GM21529 (cell line): ENCODE measurements around the gene TAGLN.

Experiments
- ATAC-seq: cut with Tn5 transposase; IDR thresholded peaks from one replicate; pipeline ENCODE4 v1.9.1; 2021; ENCODE audit not compliant: unreplicated experiment

The TAGLN gene

DNA sequence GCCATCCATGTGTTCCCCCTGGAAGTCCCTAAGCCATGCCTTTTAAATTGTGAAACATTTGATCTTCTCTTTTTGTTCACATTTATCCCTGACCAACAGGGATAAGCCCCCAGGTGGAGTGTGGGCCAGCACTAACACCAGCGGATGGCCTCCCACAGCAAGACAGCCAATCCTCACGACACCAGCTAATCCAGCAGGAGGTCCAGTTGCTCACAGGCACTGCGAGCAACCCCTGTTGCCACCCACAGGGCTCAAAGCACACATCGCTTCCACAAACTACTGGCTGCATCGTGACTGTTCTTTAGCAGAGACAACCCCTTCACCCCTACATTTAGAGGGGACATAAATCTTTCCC, 30.7 kb downstream of the TAGLN start:
- no peak for ATAC-seq

DNA sequence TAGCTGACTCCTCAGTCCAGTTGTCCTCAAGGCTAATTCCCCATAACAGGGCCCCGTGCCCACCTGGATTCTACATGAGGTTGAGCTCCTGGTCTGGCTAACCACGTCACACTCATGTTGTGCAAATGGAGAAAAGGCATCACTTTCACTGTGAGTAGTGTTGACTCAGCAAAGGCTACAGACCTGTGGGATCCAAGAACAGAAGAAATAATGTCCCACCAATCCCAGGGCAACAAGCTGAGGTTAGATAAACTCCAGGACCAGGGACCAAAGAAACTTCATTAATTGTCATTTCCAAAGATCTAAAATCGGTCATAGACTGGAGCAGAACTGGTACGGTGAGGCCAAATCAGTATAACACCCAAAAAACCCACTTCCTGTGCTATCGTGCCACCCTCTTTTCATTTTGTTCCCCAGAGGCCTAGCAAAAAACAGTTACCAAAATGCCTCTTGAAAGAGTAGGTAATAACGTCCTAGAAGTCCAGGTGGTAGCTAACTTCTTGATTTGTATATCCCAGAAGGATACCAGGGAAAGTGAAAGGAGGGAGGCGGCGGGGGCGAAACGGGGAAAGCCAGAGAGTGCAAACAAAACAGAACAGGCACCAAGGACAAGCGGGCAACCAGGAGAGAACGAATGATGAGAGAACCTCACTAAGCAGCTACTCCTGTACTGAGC, 31.3 kb downstream of the TAGLN start:
- no peak for ATAC-seq

DNA sequence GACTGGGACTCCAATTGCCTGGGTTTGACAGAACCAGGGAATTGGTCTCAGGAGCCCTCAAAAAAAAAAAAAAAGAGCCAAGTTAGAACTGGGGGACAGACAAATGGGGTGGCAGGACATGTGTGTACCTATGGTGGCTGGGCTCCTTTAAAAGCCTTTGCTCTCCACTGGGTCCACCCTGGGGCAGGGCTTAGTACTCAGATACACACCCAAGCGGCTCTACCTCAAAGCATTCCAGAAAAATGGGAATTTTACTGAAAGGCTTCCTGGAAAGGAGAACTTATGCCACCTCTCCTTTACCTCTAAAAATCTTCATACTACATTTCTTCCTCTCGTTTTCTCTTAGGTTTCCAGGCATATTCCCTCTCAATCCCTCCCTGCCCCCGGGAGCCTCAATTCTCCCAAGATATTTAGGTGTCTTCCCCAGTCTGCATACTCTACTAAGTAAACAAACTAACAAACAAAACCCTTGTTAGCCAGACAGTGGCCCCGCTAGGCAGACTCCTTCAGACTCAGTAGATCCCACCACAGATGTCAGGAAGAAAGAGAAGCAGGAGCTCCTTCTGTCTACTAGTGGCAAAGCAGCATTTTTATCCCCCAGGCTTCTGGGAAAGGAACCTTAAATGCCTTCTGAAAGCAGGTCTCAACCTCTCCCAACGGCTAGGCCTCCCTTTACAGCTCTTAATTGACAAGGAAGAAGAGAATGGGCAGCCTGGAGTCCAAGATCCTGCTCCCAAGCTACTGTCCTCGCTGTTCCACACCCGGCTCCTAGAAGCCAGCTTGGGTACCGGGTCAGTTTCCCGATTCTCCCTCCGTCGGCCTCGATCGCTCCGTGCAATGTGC, 32.0 kb downstream of the TAGLN start:
- no peak for ATAC-seq

DNA sequence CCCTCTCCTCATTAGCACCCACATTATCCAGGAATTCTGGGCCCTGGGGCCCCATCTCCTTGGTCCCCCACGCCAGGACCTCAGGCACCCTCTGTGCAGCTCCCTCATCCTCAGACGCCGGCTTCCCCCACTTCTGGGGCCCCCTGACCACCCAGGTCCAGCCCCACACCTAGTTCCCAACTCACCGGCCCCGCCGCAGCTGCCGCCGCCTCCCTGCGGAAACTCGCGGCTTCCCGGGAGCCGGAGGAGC, 32.6 kb downstream of the TAGLN start, which contains the start of gene PCSK7:
TSS of gene PCSK7 (minus strand) at position 232 of the 250 bp plus-strand sequence. CDS start 2,229 bp downstream, outside the sequence.
- no peak for ATAC-seq

DNA sequence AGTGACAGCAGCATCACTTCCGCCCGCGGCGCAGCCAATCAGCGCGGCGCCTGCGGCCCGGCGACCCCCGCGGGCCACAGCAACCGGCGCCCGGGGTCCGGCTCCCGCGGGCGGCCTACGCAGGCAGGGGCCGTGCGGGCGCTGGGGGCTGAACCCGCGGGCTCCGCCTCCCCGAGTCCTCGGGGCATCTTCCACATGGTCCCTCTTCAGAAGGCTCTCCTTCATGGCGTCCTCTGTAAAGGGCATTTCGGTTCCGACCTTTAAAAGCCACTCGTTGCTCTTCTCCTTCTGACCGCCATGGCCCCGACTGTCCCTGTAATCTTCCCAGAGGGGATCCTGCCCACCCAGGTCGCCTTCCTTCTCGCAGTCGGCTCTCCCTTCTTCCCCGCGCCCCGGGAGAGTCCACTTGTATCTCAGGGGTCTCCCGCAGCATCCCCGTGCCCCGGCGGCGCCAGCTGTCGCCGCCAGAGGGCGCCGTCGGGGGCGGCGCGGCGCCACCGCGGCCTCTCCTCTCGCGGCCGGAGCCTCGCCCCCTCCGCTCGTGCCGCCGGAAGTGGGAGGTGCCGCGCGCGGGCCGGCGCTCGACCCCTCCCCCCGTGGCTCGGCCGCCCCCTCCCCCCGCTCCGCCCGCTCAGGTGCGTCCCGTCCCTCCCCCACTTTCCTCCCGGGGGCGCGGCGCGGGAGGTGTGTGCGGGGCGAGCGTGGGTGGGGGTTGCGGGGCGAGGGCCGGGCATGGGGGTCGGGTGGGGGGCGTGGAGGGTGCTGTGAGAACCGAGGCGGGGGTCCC, 33.1 kb downstream of the TAGLN start, which contains the start of gene RNF214:
TSS of gene RNF214 (plus strand) at position 580 of the 787 bp plus-strand sequence. CDS start 1,602 bp downstream, outside the sequence.
- peak; percentile 66 for ATAC-seq

DNA sequence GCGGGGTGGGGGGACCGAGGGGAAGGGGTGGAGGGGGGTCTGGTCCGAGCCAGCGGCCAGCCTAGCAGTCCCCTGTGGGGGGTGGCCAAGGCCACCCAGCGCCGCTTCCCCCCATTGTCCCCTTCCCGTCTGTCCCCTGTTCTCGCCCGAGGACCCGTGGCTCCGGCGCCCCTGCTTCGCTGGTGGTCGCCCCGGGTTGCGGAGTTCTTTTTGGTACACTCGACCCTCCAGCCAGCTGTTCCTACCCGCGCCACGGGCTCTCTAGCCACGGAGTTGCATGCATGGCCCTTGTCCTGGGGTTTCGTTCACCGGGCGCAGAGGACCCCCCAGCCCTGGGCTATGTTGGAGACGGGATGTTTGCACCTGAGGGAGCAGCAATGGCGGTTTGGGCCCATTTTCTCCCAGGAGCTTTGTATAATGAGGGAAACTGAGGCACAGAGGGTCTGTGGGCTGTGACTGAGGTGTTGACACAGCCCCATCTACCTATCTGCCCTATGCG, 33.8 kb downstream of the TAGLN start:
- ATAC-seq = no peak

DNA sequence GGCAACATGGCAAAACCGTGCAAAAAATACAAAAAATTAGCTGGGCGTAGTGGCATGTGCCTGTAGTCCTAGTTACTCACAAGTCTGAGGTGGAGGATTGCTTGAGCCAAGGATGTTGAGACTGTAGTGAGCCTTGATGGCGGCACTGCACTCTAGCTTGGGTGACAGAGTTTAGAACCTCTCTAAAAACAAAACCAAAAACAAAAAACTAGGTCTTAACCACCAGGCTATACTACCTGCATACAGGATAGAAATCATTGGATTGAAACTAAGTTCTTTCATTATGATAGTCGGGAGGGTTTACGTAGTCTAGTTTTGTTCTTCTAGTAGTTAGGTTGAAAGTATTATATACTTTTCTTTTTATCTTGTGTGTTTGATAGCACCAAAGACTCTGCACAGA, 39.1 kb downstream of the TAGLN start:
- ATAC-seq = no peak

DNA sequence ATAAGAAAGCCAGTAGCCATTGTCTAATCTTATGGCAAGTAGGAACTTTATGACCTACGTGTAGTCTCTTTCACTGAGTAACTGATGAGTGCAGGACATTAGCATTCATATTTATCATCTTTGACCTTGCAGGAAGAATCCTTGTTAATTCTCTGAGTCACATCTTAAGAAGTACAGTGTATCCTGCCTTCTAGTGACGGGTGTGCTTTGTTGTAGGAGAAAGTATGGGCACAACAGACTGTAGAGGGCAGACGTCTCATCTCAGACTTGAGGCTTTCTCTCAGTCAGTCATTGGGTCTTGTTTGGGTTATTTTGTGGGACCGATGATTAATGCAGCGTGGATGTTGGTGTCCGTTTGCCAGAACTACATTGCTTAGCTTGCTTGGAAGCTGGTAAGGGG, 40.1 kb downstream of the TAGLN start:
- ATAC-seq = no peak

DNA sequence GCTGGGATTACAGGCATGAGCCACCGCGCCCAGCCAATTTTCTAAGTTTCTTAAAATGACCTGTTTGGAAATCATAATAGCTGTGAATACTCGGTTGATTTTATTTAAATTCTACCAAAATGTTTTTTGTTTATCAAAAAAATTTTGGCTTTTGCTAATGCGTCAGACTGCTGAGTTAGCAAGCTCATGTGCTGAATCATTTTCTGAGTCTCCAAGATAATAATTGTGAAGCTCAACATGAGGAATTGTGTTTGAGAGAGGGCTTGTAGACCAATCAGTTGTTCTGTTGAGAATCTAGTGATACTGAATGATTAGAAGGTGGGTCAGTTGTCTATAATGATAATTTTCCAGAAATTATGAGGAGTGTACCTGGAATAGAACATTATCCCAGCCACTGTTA, 49.2 kb downstream of the TAGLN start:
- ATAC-seq = no peak

DNA sequence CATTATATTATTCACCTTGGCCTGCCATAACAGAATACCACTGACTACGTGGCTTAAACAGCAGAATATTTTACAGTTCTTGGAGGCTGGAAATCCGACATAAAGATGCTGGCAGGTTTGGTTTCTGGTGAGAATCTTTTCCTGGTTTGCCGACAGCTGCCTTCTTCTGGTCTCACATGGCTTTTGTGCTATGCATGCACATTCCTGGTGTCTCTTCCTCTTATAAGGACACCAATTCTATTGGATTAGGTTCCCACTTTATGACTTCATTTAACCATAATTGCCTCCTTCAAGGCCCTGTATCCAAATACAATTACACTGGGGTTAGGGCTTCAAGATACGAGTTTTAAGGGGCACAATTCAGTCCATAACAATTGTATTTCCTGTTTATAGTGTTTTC, 50.4 kb downstream of the TAGLN start:
- no peak for ATAC-seq

DNA sequence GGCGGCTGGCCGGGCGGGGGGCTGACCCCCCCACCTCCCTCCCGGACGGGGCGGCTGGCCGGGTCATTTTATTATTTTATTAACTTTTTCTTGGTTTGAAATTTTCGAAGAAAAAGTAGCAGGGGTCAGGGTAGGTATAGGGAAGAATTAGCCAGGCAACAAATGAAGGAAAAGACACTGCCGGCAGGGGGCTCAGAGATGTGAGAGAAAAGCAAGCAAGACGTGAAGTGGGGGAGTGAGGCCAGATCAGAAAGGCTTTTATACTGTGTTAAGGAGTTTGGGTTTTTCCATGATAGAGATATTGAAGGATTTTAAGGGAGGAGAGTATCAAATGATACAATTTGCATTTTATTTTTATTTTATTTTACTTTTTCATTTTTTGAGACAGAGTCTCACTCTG, 52.3 kb downstream of the TAGLN start:
- ATAC-seq = no peak

DNA sequence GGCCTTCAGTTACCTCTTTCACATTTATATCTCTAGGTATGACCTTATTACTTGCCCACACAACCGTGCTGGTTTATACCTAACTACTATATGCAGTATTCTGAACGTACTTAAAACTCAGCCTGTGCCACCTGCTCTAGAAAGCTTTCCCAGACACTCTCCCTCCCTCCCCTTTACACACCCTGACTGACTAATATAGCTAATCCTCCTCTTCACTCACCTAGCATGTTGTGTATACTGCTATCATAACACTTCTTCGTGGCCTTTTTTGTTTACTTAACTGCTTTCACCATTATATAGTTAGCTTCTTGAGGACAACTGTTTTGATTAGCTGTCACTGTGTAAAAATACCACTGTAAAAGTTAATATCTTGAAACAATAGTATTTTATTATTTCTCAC, 56.8 kb downstream of the TAGLN start:
- no peak for ATAC-seq

DNA sequence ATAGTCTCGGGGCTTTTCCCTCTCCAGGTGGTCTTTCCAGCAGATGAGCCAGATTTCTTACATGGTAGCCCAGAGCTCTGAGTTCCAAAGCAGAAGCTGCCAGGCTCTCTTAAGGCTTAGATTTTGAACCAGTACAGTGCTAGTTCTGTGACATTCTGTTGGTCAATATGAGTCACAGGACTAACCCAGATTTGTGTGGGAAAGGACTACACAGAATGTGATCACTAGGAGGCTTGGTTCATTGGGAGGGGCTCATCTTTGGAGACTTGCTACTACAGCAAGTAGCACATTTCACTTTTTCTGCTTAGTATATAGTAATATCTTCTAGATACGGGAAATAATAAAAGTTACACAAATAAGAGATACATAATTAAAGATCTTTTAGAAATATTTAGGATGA, 57.4 kb downstream of the TAGLN start:
- no peak for ATAC-seq
